H1 (cell line): Measurements from ENCODE around the gene RBCK1. TPM values are rescaled to one million over a fixed set of nuclear protein-coding genes. Genes with fewer than 3 reads are reported as not detected.

Experiments
- CTCF ChIA-PET: fragments of 300-600 bp; sonication (Branson Sonifier 250); formaldehyde crosslinking; loops from one replicate; lab custom pipeline; 2021; ENCODE audit not compliant: partially characterized antibody; lab: Charles Lee
- POLR2A ChIA-PET: fragments of 300-600 bp; sonication (Branson Sonifier 250); formaldehyde crosslinking; loops from one replicate; lab custom pipeline; 2021; ENCODE audit warnings: inconsistent platforms; ENCODE audit not compliant: partially characterized antibody; lab: Charles Lee
- DNase-seq, 2 experiments: peaks; one replicate each; pipeline versions ENCODE4 v3.0.0 to v3.0.0-alpha.2; 2010 to 2022; ENCODE audit warnings: low spot score in 2 of 2, low read depth in 1 of 2, mixed read lengths in 1 of 2
- FAIRE-seq: peaks from 2 replicates; lab custom pipeline; 2011; peaks lifted over from hg19 to GRCh38; lab: Jason Lieb, UNC
- H2AFZ ChIP-seq: 2 replicates; pipeline ENCODE4 v1.8.1; 2012; ENCODE audit warnings: low read length, inconsistent platforms
- H2AK5ac ChIP-seq: 2 replicates; pipeline ENCODE4 v1.6.1; 2013; ENCODE audit warnings: low read depth, low read length
- H2BK120ac ChIP-seq: replicated peaks from 2 replicates; pipeline ENCODE3; 2013; ENCODE audit warnings: low read depth, low read length, inconsistent platforms
- H2BK12ac ChIP-seq: 2 replicates; pipeline ENCODE4 v1.6.1; 2013; ENCODE audit warnings: low read depth, low read length
- H2BK15ac ChIP-seq: 2 replicates; pipeline ENCODE4 v1.6.1; 2013; ENCODE audit warnings: low read length
- H2BK20ac ChIP-seq: 2 replicates; pipeline ENCODE4 v1.6.1; 2013; ENCODE audit warnings: low read length
- H2BK5ac ChIP-seq: 2 replicates; pipeline ENCODE4 v1.6.1; 2013; ENCODE audit warnings: low read depth, low read length
- H3K14ac ChIP-seq: 2 replicates; pipeline ENCODE4 v1.6.1; 2013; ENCODE audit warnings: inconsistent platforms; ENCODE audit not compliant: insufficient read length
- H3K18ac ChIP-seq: 2 replicates; pipeline ENCODE4 v1.6.1; 2013; ENCODE audit warnings: low read length; ENCODE audit errors: extremely low read depth
- H3K23ac ChIP-seq: 2 replicates; pipeline ENCODE4 v1.6.1; 2013; ENCODE audit warnings: inconsistent platforms; ENCODE audit not compliant: insufficient read length
- H3K23me2 ChIP-seq: 2 replicates; pipeline ENCODE4 v1.6.1; 2013; ENCODE audit warnings: low read depth, low read length
- H3K27ac ChIP-seq: 2 replicates; pipeline ENCODE4 v1.6.1; 2011; ENCODE audit warnings: low read depth, low read length, inconsistent platforms
- H3K27me3 ChIP-seq, 4 experiments: replicated peaks in 1 of 4; 1 replicate in 1 of 4; 2 replicates in 3 of 4; pipeline versions ENCODE4 v1.6.1 to v1.8.1; 2011 to 2013; ENCODE audit warnings: low read length in 3 of 4, mild to moderate bottlenecking in 3 of 4, inconsistent platforms in 2 of 4, mixed read lengths in 2 of 4, moderate library complexity in 1 of 4; ENCODE audit not compliant: control insufficient read depth in 3 of 4, insufficient read depth in 3 of 4; ENCODE audit errors: extremely low read depth in 1 of 4
- H3K36me3 ChIP-seq, 4 experiments: 2 replicates each; pipeline versions ENCODE4 v1.6.1 to v1.8.1; 2011 to 2013; ENCODE audit warnings: mild to moderate bottlenecking in 4 of 4, low read length in 3 of 4, moderate library complexity in 2 of 4, control low read depth in 1 of 4, inconsistent platforms in 1 of 4; ENCODE audit not compliant: insufficient read depth in 4 of 4, control insufficient read depth in 2 of 4
- H3K4ac ChIP-seq: replicated peaks from 2 replicates; pipeline ENCODE3; 2013; ENCODE audit warnings: low read length, low read depth, mixed read lengths, inconsistent platforms; ENCODE audit not compliant: insufficient read length
- H3K4me1 ChIP-seq, 4 experiments: replicated peaks in 1 of 4; 1 replicate in 1 of 4; 2 replicates in 3 of 4; pipeline versions ENCODE4 v1.6.1 to v1.8.1; 2011 to 2013; ENCODE audit warnings: low read length in 3 of 4, inconsistent platforms in 2 of 4, mixed read lengths in 1 of 4; ENCODE audit not compliant: insufficient read depth in 4 of 4, control insufficient read depth in 3 of 4
- H3K4me2 ChIP-seq, 2 experiments: 2 replicates each; pipeline versions ENCODE4 v1.6.1 to v1.8.1; 2011 to 2013; ENCODE audit warnings: low read depth in 2 of 2, low read length in 2 of 2, control low read depth in 1 of 2, inconsistent platforms in 1 of 2, mild to moderate bottlenecking in 1 of 2; ENCODE audit not compliant: insufficient read depth in 1 of 2
- H3K4me3 ChIP-seq, 4 experiments: fragments of 200-600, 300-600 bp in 1 of 4; sonication (generic), shearing (Covaris generic), sonication (Bioruptor Twin) in 1 of 4; 2 replicates each; pipeline versions ENCODE4 v1.5.1 to v1.8.1; 2011 to 2016; ENCODE audit warnings: low read length in 4 of 4, low read depth in 3 of 4, control low read depth in 2 of 4, inconsistent platforms in 2 of 4, mild to moderate bottlenecking in 2 of 4, mixed read lengths in 1 of 4, moderate library complexity in 1 of 4; ENCODE audit not compliant: insufficient read depth in 2 of 4; ENCODE audit errors: extremely low read depth in 1 of 4
- H3K56ac ChIP-seq: replicated peaks from 2 replicates; pipeline ENCODE3; 2013; ENCODE audit warnings: low read depth, mild to moderate bottlenecking, mixed read lengths, low read length, inconsistent platforms; ENCODE audit not compliant: insufficient read length
- H3K79me1 ChIP-seq: 2 replicates; pipeline ENCODE4 v1.6.1; 2013; ENCODE audit warnings: low read depth, low read length, control low read depth
- H3K79me2 ChIP-seq, 2 experiments: 2 replicates each; pipeline versions ENCODE4 v1.6.1 to v1.8.1; 2012 to 2013; ENCODE audit warnings: low read length in 2 of 2, mild to moderate bottlenecking in 2 of 2, inconsistent platforms in 1 of 2; ENCODE audit not compliant: insufficient read depth in 2 of 2, control insufficient read depth in 1 of 2
- H3K9ac ChIP-seq, 4 experiments: replicated peaks in 1 of 4; 1 replicate in 1 of 4; 2 replicates in 3 of 4; pipeline versions ENCODE4 v1.6.1 to v1.8.1; 2011 to 2013; ENCODE audit warnings: low read depth in 3 of 4, low read length in 3 of 4, control low read depth in 2 of 4, mild to moderate bottlenecking in 2 of 4, moderate library complexity in 2 of 4, inconsistent platforms in 1 of 4; ENCODE audit errors: extremely low read depth in 1 of 4
- H3K9me3 ChIP-seq, 2 experiments: 2 replicates each; pipeline versions ENCODE4 v1.6.1 to v1.8.1; 2012 to 2013; ENCODE audit warnings: mild to moderate bottlenecking in 2 of 2, moderate library complexity in 2 of 2, control low read depth in 1 of 2, inconsistent platforms in 1 of 2, low read depth in 1 of 2, low read length in 1 of 2, mixed read lengths in 1 of 2; ENCODE audit not compliant: insufficient read depth in 2 of 2
- H4K20me1 ChIP-seq, 2 experiments: replicated peaks in 1 of 2; 2 replicates each; pipeline versions ENCODE3 to v1.8.1; 2011 to 2013; ENCODE audit warnings: inconsistent platforms in 2 of 2, low read length in 2 of 2, mild to moderate bottlenecking in 1 of 2; ENCODE audit not compliant: insufficient read depth in 2 of 2, control insufficient read depth in 1 of 2
- H4K5ac ChIP-seq: 2 replicates; pipeline ENCODE4 v1.6.1; 2013; ENCODE audit warnings: low read length, low read depth, mixed read lengths, inconsistent platforms; ENCODE audit not compliant: insufficient read length
- H4K8ac ChIP-seq: 2 replicates; pipeline ENCODE4 v1.8.0; 2013; ENCODE audit warnings: mild to moderate bottlenecking, moderate library complexity, low read length, inconsistent platforms; ENCODE audit not compliant: insufficient read depth; ENCODE audit errors: extremely low read depth
- H4K91ac ChIP-seq: replicated peaks from 2 replicates; pipeline ENCODE3; 2013; ENCODE audit warnings: low read length, mixed read lengths, inconsistent platforms; ENCODE audit not compliant: insufficient read length
- BCL11A ChIP-seq, 2 experiments: IDR thresholded peaks; one replicate each; pipeline ENCODE4 v1.6.1; 2011; ENCODE audit warnings: low read depth in 2 of 2, low read length in 2 of 2, mild to moderate bottlenecking in 2 of 2
- CHD1 ChIP-seq: IDR thresholded peaks from 2 replicates; pipeline ENCODE4 v1.6.1; 2012; ENCODE audit warnings: low read depth, low read length, improper control_type of control experiment
- CREB1 ChIP-seq: IDR thresholded peaks from 2 replicates; pipeline ENCODE4 v1.6.1; 2012; ENCODE audit warnings: inconsistent platforms
- FOSL1 ChIP-seq: IDR thresholded peaks from 2 replicates; pipeline ENCODE4 v1.6.1; 2011; ENCODE audit warnings: mild to moderate bottlenecking, low read depth, low read length, moderate library complexity; ENCODE audit not compliant: insufficient read depth
- HDAC2 ChIP-seq, 2 experiments: fragments of 300-600 bp in 1 of 2; sonication (generic) in 1 of 2; IDR thresholded peaks; 2 replicates each; pipeline ENCODE4 v1.6.1; 2011 to 2012; ENCODE audit warnings: low read depth in 2 of 2, low read length in 2 of 2, mild to moderate bottlenecking in 2 of 2, moderate library complexity in 2 of 2, borderline replicate concordance in 1 of 2, inconsistent platforms in 1 of 2
- KDM1A ChIP-seq: fragments of 200-600, 300-600 bp; sonication (generic); IDR thresholded peaks from 2 replicates; pipeline ENCODE4 v1.7.1; 2016; ENCODE audit warnings: mild to moderate bottlenecking, low read length, borderline replicate concordance
- NRF1 ChIP-seq: IDR thresholded peaks from 2 replicates; pipeline ENCODE4 v1.6.1; 2011; ENCODE audit warnings: mild to moderate bottlenecking, low read depth, low read length, improper control_type of control experiment
- RXRA ChIP-seq: IDR thresholded peaks from 2 replicates; pipeline ENCODE4 v1.6.1; 2011; ENCODE audit warnings: low read depth, mild to moderate bottlenecking, low read length, moderate library complexity; ENCODE audit not compliant: insufficient read depth
- SP2 ChIP-seq: IDR thresholded peaks from 2 replicates; pipeline ENCODE4 v1.6.1; 2012; ENCODE audit warnings: mild to moderate bottlenecking, low read length, inconsistent platforms
- SP4 ChIP-seq: IDR thresholded peaks from 2 replicates; pipeline ENCODE4 v1.6.1; 2012; ENCODE audit warnings: low read length, inconsistent platforms
- TAF1 ChIP-seq: IDR thresholded peaks from 2 replicates; pipeline ENCODE4 v1.6.1; 2011; ENCODE audit warnings: mild to moderate bottlenecking, low read depth, low read length
- TBP ChIP-seq: IDR thresholded peaks from 2 replicates; pipeline ENCODE4 v1.6.1; 2011; ENCODE audit warnings: low read depth, low read length, improper control_type of control experiment
- WGBS, 2 experiments: shearing (Covaris generic) in 1 of 2; methylation state at CpG; one replicate each; pipeline versions ENCODE4 v1.1.6 to v1.1.7; 2013 to 2015; ENCODE audit warnings: low lambda C conversion rate in 2 of 2, mixed read lengths in 2 of 2, inconsistent platforms in 1 of 2, low coverage in 1 of 2, missing lambda C conversion rate in 1 of 2; ENCODE audit not compliant: insufficient replicate concordance in 2 of 2, insufficient coverage in 1 of 2, insufficient read length in 1 of 2; ENCODE audit errors: extremely low coverage in 1 of 2, missing lambda C conversion rate in 1 of 2; 5-methylcytosine and 5-hydroxymethylcytosine counted together
- polyA plus RNA-seq, 7 experiments: library from polyadenylated mRNA; depleted of rRNA in 3 of 7; stranded (reverse) in 5 of 7; unstranded in 2 of 7; fragments of >200 nt in 5 of 7; fragments of 200-250 nt in 2 of 7; gene quantifications; 1 replicate in 5 of 7; 2 replicates in 1 of 7; 4 replicates in 1 of 7; pipeline versions ENCODE4 v1.2.1 to v1.2.3, GENCODE V29; 2011 to 2013; ENCODE audit warnings: missing spikeins in 2 of 7, mixed read lengths in 2 of 7
- total RNA-seq: library from RNA; stranded (reverse); fragmentation: NEBNext Ultra II Directional; extraction: Animal tissue kit (Norgen Biotek cat#: 25700); gene quantifications from 2 replicates; pipeline ENCODE4 v1.2.1, GENCODE V29; 2021

Gene RBCK1
- total and polyA plus RNA-seq, 2 of the 8 experiments (the other 6 are each of a cell fraction or from before 2014, with no cell fraction given), result 43.1 to 54.7 TPM

GRCh38 chr20:417801-418342, 9.8 kb downstream of the RBCK1 start:
- Histone ChIP-seq H4K91ac (no peak overlapping the region), H3K4me2 (no peak overlapping the region), H2AFZ (no peak overlapping the region), H3K14ac (no peak overlapping the region), H3K27ac (no peak overlapping the region), H3K4me3 (no peak overlapping the region), H3K4ac (no peak overlapping the region), H2AK5ac (no peak overlapping the region), H3K27me3 (no peaks in the 10 kb centered on the region), H2BK15ac (no peak overlapping the region), H2BK5ac (no peak overlapping the region), H4K5ac (no peak overlapping the region), H3K56ac (no peak overlapping the region), H2BK120ac (no peak overlapping the region), H3K23ac (no peak overlapping the region), H4K20me1 (peaks cover 0 to 13% of the 10 kb centered on the region in 2 experiments), H3K18ac (no peak overlapping the region), H2BK12ac (no peak overlapping the region), H3K23me2 (no peaks in the 10 kb centered on the region), H3K36me3 (peaks cover 3 to 30% (median 16%) of the 10 kb centered on the region in 4 experiments; a peak in 7 of 8 replicates), H3K4me1 (no peaks in the 10 kb centered on the region; a peak in 3 of 7 replicates), H3K9ac (no peak overlapping the region), H3K9me3 (peaks cover 0 to 8% of the 10 kb centered on the region in 2 experiments; a peak in 1 of 4 replicates), H4K8ac (no peak overlapping the region), H2BK20ac (no peak overlapping the region), H3K79me2 (peaks cover 0 to 2% of the 10 kb centered on the region in 2 experiments; a peak in 1 of 4 replicates), H3K79me1 (no peaks in the 10 kb centered on the region; the same call in 1 of the 2 replicates)
- TF ChIP-seq FOSL1, result no peak
- no peak for TF ChIP-seq BCL11A (IDR thresholded peaks at IDR 0.05; ENCODE audit: low read depth in 2 of 2, low read length in 2 of 2)
- no peak for TF ChIP-seq HDAC2 (IDR thresholded peaks at IDR 0.05; ENCODE audit: borderline replicate concordance in 1 of 2, low read depth in 2 of 2, low read length in 2 of 2)
- TF ChIP-seq TBP, result no peak
- no peak for TF ChIP-seq NRF1
- no peak for TF ChIP-seq CREB1
- TF ChIP-seq TAF1, result no peak
- no peak for TF ChIP-seq SP4
- TF ChIP-seq CHD1, result no peak
- no peak for TF ChIP-seq RXRA
- TF ChIP-seq SP2, result no peak
- no peak for TF ChIP-seq KDM1A
- WGBS, 2 experiments, result 92% methylated on average over 12 of the region's 12 CpGs; no CpG with 5 or more reads in 1 of the 2 experiments
- ChIA-PET CTCF (interaction anchor here (1.2 kb wide), 1 partner anchor 64 kb away, joined by 3 read pairs; no protein-coding TSS in a partner anchor), POLR2A (interaction anchor here (0.7 to 1.5 kb wide), 2 partner anchors 14 to 17 kb away, joined by 3 read pairs; no protein-coding TSS in a partner anchor)
- DNase-seq (no peak), FAIRE-seq (no peak)
